GM19463 (cell line): ENCODE data around the gene TWNK.
A peak's percentile ranks its signal among the peaks of the same experiment; 100 is the strongest.

ENCODE experiments used
- ATAC-seq: cut with Tn5 transposase; IDR thresholded peaks from one replicate; pipeline ENCODE4 v1.9.1; 2021; ENCODE audit warnings: mild to moderate bottlenecking, moderate library complexity; ENCODE audit not compliant: unreplicated experiment

TWNK gene

GRCh38 chr10:100996678-100997359, 9.5 kb downstream of the TWNK start:
- ATAC-seq = peak; percentile 15

GRCh38 chr10:100997360-100998182, 10.2 kb downstream of the TWNK start:
- peak; percentile 28 for ATAC-seq

- peak; percentile 38 for ATAC-seq
These were observed 11.0 kb downstream of the TWNK start for GRCh38 chr10:100998183-100998990.

GRCh38 chr10:100998991-100999741, 11.8 kb downstream of the TWNK start:
- peak; percentile 53 for ATAC-seq

- peak; percentile 23 for ATAC-seq
These were observed 12.4 kb downstream of the TWNK start, which contains the start of gene LZTS2 for GRCh38 chr10:100999742-101000126. TSS of gene LZTS2 (plus strand) at chr10:100999808. CDS start at chr10:101002539, 2,731 bp downstream.

GRCh38 chr10:101000127-101000914, 13.0 kb downstream of the TWNK start:
- no peak for ATAC-seq

- ATAC-seq = no peak
These were observed 13.7 kb downstream of the TWNK start for GRCh38 chr10:101000915-101001658.

- no peak for ATAC-seq
These were observed 14.3 kb downstream of the TWNK start for GRCh38 chr10:101001659-101002035.

- ATAC-seq = no peak
These were observed 15.1 kb downstream of the TWNK start for GRCh38 chr10:101002456-101002855.

- no peak for ATAC-seq
These were observed 16.4 kb downstream of the TWNK start for GRCh38 chr10:101003639-101004206.

GRCh38 chr10:101005361-101005760, 18.0 kb downstream of the TWNK start:
- ATAC-seq = no peak

- ATAC-seq = no peak
These were observed 18.7 kb downstream of the TWNK start for GRCh38 chr10:101005869-101006567.

GRCh38 chr10:101006593-101007098, 19.3 kb downstream of the TWNK start:
- no peak for ATAC-seq

- no peak for ATAC-seq
These were observed 19.9 kb downstream of the TWNK start for GRCh38 chr10:101007099-101007711.

GRCh38 chr10:101007915-101008822, 20.8 kb downstream of the TWNK start:
- ATAC-seq = no peak

GRCh38 chr10:101008823-101009423, 21.6 kb downstream of the TWNK start:
- no peak for ATAC-seq
